ES-I3 (cell line): ENCODE data around the gene MUSTN1.

Experiments used
- H3K36me3 ChIP-seq: 2 replicates; pipeline ENCODE4 v1.6.1; 2013; ENCODE audit warnings: mild to moderate bottlenecking, low read length, control low read depth, moderate library complexity; ENCODE audit not compliant: insufficient read depth
- H3K4me1 ChIP-seq: 2 replicates; pipeline ENCODE4 v1.6.1; 2013; ENCODE audit warnings: mild to moderate bottlenecking, control low read depth, low read length; ENCODE audit not compliant: insufficient read depth
- H3K9ac ChIP-seq: 2 replicates; pipeline ENCODE4 v1.6.1; 2013; ENCODE audit warnings: low read depth, mild to moderate bottlenecking, low read length, moderate library complexity
- H3K9me3 ChIP-seq: 2 replicates; pipeline ENCODE4 v1.6.1; 2013; ENCODE audit warnings: mild to moderate bottlenecking, low read length, moderate library complexity; ENCODE audit not compliant: control insufficient read depth, insufficient read depth

Gene MUSTN1

DNA sequence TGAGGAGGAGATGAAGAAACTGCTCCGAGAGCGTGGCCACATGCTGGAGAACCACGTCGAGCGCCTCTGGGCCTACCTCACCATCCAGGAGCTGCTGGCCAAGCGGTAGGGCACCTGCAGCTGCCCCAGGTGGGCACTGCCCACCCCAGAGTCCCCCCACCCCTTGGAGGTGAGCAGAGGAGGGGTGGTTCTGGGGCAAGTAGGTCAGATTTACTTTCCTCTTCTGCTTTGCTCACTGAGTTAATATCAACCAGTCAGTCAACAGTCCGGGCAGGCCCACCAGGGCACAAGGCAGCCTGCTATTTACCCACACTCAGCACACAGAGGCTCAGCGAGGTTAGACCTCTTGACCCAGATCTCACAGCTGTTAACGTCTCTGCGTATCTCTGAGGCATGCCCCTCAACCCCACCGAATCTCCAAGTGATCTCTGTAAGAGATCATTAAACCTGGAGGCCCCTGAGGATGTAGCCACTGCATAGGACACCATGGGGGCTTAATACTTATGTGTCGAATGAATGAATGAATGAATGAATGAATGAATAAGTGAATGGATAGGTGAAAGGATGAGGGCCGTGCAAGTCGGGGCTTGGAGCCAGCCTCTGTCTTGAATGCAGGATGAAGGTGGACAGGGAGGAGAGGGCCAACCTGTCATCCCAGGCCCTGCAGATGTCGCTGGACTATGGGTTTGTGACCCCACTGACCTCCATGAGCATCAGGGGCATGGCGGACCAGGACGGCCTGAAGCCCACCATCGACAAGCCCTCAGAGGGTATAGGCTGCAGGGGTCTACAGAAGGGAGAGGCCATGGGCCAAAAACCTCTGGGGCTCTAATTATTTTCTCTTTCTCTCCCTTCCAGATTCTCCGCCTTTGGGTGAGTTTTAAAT lies 48.2 kb downstream of the MUSTN1 start:
- Histone ChIP-seq H3K36me3 (no peaks in the 10 kb centered on the region), H3K9ac (no peak overlapping the region), H3K4me1 (no peaks in the 10 kb centered on the region; the same call in 1 of the 2 replicates), H3K9me3 (no peaks in the 10 kb centered on the region)

DNA sequence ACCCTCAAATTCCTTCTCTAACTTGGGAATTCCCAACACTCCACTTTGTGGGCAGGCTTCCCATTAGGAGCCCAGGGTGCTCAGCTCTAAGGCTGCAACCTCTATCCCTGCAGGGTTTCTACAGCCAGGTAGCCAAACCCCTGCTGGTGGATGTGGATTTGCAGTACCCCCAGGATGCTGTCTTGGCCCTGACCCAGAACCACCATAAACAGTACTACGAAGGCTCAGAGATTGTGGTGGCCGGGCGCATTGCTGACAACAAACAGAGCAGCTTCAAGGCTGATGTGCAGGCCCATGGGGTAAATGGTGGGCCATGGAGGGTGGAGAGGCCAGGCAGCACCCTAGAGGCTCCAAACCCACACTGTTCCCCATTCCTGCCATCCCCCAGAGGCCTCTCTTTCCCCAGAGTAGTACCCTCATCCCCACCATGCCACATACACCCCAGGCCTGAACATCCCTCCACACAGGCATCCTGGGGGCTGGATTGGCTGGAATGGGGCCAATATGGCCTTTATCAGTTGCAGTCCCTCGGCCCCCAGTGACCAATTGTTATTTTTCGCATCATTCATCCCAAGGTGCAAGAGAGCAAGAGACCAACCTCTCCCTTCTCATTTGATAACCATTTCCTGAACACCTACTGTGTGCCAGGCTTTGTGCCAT lies 49.8 kb downstream of the MUSTN1 start:
- H3K9me3 ChIP-seq = no peaks in the 10 kb centered on the region
- H3K4me1 ChIP-seq = no peaks in the 10 kb centered on the region; the same call in 1 of the 2 replicates
- no peak overlapping the region for H3K9ac ChIP-seq
- no peaks in the 10 kb centered on the region for H3K36me3 ChIP-seq

DNA sequence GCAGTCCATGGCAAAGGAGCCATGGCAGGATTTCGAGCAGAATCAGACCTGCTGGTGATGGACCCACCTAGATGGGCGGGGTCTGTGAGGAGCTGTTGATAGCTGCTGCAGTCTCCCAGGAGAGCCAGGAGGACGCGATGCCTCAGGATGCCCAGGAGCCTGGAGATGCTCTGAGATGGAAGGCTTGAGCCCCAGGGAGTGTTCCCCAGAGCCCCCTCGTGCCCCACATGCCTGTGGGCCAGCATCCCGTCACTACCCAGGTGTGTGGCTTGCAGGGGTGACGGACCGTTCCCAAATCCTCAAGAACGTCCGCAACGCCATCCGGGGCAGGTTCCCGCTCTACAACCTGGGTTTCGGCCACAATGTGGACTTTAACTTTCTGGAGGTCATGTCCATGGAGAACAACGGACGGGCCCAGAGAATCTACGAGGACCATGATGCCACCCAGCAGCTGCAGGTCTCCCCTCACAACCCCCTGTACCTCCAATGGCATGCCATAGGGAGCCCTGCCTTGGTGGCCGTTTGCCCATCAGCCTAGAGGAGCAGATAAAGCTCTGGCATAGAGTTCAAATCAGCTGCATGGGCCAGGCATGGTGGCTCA lies 50.7 kb downstream of the MUSTN1 start:
- Histone ChIP-seq H3K36me3 (no peaks in the 10 kb centered on the region), H3K4me1 (no peaks in the 10 kb centered on the region; the same call in 1 of the 2 replicates), H3K9me3 (no peaks in the 10 kb centered on the region), H3K9ac (no peak overlapping the region)

DNA sequence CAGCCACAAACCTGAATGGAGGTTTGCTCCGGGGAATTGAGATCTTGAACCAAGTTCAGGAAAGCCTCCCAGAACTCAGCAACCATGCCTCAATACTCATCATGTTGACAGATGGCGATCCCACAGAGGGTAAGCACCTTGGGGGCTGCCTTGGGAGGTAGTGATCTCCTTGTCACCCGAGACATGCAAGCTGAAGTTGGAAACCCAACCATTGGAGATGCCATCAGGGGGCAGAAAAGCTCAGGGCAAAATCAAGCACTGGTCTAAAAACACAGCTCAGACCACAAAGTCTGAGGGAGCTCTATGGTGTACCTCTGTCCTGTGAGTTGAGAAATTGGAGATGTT lies 51.6 kb downstream of the MUSTN1 start:
- Histone ChIP-seq H3K9ac (no peak overlapping the region), H3K4me1 (no peaks in the 10 kb centered on the region; the same call in 1 of the 2 replicates), H3K9me3 (no peaks in the 10 kb centered on the region), H3K36me3 (no peaks in the 10 kb centered on the region)
